Skeletal muscle tissue (tissue), 4 donors: ENCODE measurements around the gene STRBP. TPM values are rescaled to one million over a fixed set of nuclear protein-coding genes. Genes with fewer than 3 reads are reported as not detected.
A peak's percentile ranks its signal among the peaks of the same experiment; 100 is the strongest.
"Not testable (repeated sequence)": the region's sequence is repeated elsewhere in the genome, so short reads cannot be mapped to it uniquely, and the experiment has no call there.

Source experiments
- H3K27ac ChIP-seq: one replicate; pipeline ENCODE4 v1.7.0; 2013; ENCODE audit warnings: mild to moderate bottlenecking, low read depth, low read length, inconsistent platforms
- H3K27me3 ChIP-seq, 3 donors: one replicate each; pipeline ENCODE4 v1.7.0; 2013; ENCODE audit warnings: low read length in 3 of 3; ENCODE audit not compliant: control insufficient read depth in 3 of 3, insufficient read depth in 3 of 3
- H3K36me3 ChIP-seq, 3 donors: one replicate each; pipeline ENCODE4 v1.7.0; 2013; ENCODE audit warnings: low read length in 3 of 3; ENCODE audit not compliant: control insufficient read depth in 3 of 3, insufficient read depth in 3 of 3
- H3K4me1 ChIP-seq, 3 donors: one replicate each; pipeline ENCODE4 v1.7.0; 2013; ENCODE audit warnings: low read length in 3 of 3, mild to moderate bottlenecking in 3 of 3; ENCODE audit not compliant: control insufficient read depth in 3 of 3, insufficient read depth in 3 of 3
- H3K4me3 ChIP-seq, 3 donors: one replicate each; pipeline ENCODE4 v1.7.0; 2013; ENCODE audit warnings: low read length in 3 of 3
- H3K9ac ChIP-seq, 3 donors: one replicate each; pipeline ENCODE4 v1.7.0; 2013; ENCODE audit warnings: low read length in 3 of 3, mild to moderate bottlenecking in 3 of 3, moderate library complexity in 2 of 3, low read depth in 1 of 3
- H3K9me3 ChIP-seq, 3 donors: one replicate each; pipeline ENCODE4 v1.7.0; 2013; ENCODE audit warnings: low read length in 3 of 3; ENCODE audit not compliant: control insufficient read depth in 3 of 3
- total RNA-seq: library from RNA; depleted of rRNA; stranded (reverse); fragments of >200 nt; gene quantifications from one replicate; pipeline ENCODE4 v1.2.3, GENCODE V29; 2014
- donor health status: Osteomylitis.

STRBP gene
- total RNA-seq, 1 donor from 2014 or later, result 4.2 TPM

DNA sequence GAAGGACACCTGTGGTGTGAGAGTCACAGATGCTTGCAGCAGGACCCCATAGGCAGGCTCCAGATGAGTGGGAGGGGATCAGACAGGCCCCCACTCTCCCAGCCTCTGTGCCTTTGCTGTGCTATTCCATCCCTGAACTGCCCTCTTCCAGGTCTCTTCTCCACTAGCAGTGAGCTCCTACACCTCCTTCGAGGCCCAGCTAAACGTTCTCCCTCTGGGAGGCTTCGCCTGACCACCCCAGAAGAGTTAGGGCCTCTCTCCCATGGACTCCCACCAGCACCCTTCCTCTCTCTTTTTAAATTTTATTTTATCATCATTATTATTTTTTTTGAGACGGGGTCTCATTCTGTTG is 35.9 kb upstream of the STRBP start:
- H3K36me3 ChIP-seq, result no peaks in the 10 kb centered on the region
- no peak overlapping the region for H3K4me3 ChIP-seq
- peaks cover 3 to 27% (median 9%) of the 10 kb centered on the region in 3 donors for H3K4me1 ChIP-seq
- H3K27ac ChIP-seq, result no peak overlapping the region
- H3K27me3 ChIP-seq, result no peaks in the 10 kb centered on the region
- no peaks in the 10 kb centered on the region for H3K9me3 ChIP-seq
- no peak overlapping the region for H3K9ac ChIP-seq

DNA sequence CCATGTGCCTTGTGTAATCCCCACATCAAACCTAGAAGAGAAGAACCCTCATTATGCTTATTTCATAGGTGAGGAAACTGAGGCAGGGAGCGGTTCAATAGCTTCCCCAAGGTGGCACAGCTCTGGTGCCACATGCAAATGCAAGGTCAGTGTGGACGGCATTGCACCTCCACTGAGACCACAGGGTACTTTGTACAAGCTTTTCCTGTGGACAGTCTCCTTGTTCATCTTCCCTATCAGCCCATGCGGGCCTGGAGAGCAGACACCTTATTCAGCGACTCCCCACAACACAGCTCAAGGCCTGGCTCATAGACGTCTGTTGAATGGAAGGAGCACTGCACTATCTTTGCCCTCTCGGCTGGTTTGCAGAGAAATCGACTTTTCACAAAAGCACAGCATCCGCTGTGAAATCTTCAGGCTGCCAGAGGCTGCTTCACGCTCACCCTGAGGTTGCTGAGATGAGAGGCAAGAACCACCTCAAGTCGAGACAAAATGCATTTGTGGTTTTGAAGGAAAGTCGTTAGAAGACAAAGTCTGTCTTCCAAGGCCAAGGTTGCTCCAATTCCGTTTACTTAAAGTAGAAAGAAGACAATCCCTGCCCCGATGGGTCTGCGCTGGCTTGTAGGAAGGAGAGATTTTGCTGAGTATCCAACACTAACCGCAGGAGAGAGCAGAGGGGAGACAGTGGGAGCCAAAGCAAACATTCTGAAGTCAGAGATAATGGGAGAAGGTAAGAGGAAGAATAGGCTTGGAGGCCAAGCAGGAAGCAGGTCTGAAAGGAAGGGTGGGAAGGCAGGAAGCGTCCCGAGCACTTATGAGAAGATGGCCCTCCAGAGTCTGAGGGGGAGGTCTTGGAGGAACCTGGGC is 34.2 kb upstream of the STRBP start:
- H3K27me3 ChIP-seq, result no peaks in the 10 kb centered on the region
- no peak overlapping the region for H3K9ac ChIP-seq
- H3K27ac ChIP-seq, result no peak overlapping the region
- H3K4me1 ChIP-seq, result peaks cover 3 to 27% (median 9%) of the 10 kb centered on the region in 3 donors
- H3K9me3 ChIP-seq, result no peaks in the 10 kb centered on the region
- no peaks in the 10 kb centered on the region for H3K36me3 ChIP-seq
- H3K4me3 ChIP-seq, result no peak overlapping the region

- not testable (repeated sequence) for H3K9ac ChIP-seq, H3K27ac ChIP-seq, H3K9me3 ChIP-seq, H3K36me3 ChIP-seq, H3K4me3 ChIP-seq, H3K27me3 ChIP-seq
- peaks cover 3 to 27% (median 8%) of the 10 kb centered on the region in 3 donors for H3K4me1 ChIP-seq
Observed at GRCh38 chr9:123301936-123302335, 33.5 kb upstream of the STRBP start.

- H3K9me3 ChIP-seq, result no peaks in the 10 kb centered on the region
- no peak overlapping the region for H3K4me3 ChIP-seq
- no peak overlapping the region for H3K9ac ChIP-seq
- H3K36me3 ChIP-seq, result no peaks in the 10 kb centered on the region
- no peaks in the 10 kb centered on the region for H3K27me3 ChIP-seq
- H3K4me1 ChIP-seq, result peaks cover 3 to 14% (median 7%) of the 10 kb centered on the region in 3 donors
- H3K27ac ChIP-seq, result no peak overlapping the region
Observed at GRCh38 chr9:123300554-123300953, 32.2 kb upstream of the STRBP start.

- H3K27me3 ChIP-seq, result no peaks in the 10 kb centered on the region
- H3K9ac ChIP-seq, result no peak overlapping the region
- H3K4me3 ChIP-seq, result peak overlapping the region in 1 of 3 donors; percentile 35
- H3K36me3 ChIP-seq, result no peaks in the 10 kb centered on the region
- H3K27ac ChIP-seq, result no peak overlapping the region
- no peaks in the 10 kb centered on the region for H3K9me3 ChIP-seq
- peaks cover 3 to 14% (median 7%) of the 10 kb centered on the region in 3 donors for H3K4me1 ChIP-seq
Observed at GRCh38 chr9:123299558-123300126, 31.3 kb upstream of the STRBP start.

- Histone ChIP-seq H3K9ac (no peak overlapping the region), H3K4me3 (no peak overlapping the region), H3K36me3 (no peaks in the 10 kb centered on the region), H3K27me3 (peaks cover 0 to 3% (median 0%) of the 10 kb centered on the region in 3 donors), H3K27ac (no peak overlapping the region), H3K4me1 (peaks cover 3 to 14% (median 7%) of the 10 kb centered on the region in 3 donors), H3K9me3 (no peaks in the 10 kb centered on the region)
Observed at GRCh38 chr9:123296174-123296573, 27.8 kb upstream of the STRBP start.

DNA sequence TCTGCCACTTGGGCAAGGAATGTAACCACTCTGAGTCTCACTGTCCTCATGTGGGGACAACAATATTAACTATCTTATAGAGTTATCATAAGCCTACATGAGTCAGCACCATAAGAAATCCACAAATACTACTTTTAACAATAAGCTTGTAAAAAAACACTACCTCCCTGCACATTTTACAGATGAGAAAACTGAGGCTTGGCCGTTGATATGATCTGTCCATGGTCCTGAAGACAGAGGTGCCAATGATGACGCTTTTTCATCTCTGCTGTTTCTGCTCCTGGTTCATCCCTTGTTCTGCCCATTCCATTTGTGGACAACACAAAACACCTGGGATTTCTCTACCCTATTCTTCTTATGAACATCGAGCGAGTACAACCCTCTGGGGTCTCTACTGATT is 23.4 kb upstream of the STRBP start:
- peaks cover 0 to 3% (median 0%) of the 10 kb centered on the region in 3 donors for H3K27me3 ChIP-seq
- H3K9me3 ChIP-seq, result no peaks in the 10 kb centered on the region
- no peaks in the 10 kb centered on the region for H3K36me3 ChIP-seq
- no peak overlapping the region for H3K27ac ChIP-seq
- no peaks in the 10 kb centered on the region for H3K4me1 ChIP-seq
- H3K4me3 ChIP-seq, result no peak overlapping the region
- no peak overlapping the region for H3K9ac ChIP-seq

- Histone ChIP-seq H3K9ac (no peak overlapping the region), H3K36me3 (no peaks in the 10 kb centered on the region), H3K9me3 (no peaks in the 10 kb centered on the region), H3K27me3 (peaks cover 0 to 3% (median 0%) of the 10 kb centered on the region in 3 donors), H3K4me1 (no peaks in the 10 kb centered on the region), H3K4me3 (no peak overlapping the region), H3K27ac (no peak overlapping the region)
Observed at GRCh38 chr9:123290764-123291163, 22.4 kb upstream of the STRBP start.

- Histone ChIP-seq H3K9ac (no peak overlapping the region), H3K27me3 (peaks cover 0 to 8% (median 4%) of the 10 kb centered on the region in 3 donors), H3K4me3 (no peak overlapping the region), H3K9me3 (no peaks in the 10 kb centered on the region), H3K27ac (no peak overlapping the region), H3K36me3 (no peaks in the 10 kb centered on the region), H3K4me1 (no peaks in the 10 kb centered on the region)
Observed at GRCh38 chr9:123287639-123288038, 19.3 kb upstream of the STRBP start.

DNA sequence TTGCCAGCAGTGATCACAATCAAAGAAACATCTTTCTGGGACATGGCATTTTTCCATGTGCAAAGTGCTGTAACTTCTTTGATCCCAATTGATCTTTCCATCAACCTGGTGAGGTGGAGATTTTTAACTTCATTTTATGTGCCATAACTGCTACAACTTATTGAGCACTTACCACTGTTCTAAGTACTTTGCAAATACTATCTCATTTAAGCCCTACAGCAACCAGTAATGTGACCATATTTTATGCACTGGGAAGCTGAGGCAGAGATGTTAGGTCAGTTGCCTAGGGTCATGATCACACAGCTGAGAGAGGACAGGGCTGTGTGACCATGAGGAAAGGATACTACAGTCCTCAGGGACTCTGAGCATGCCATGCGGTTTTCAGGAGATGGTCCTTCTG is 17.9 kb upstream of the STRBP start:
- peaks cover 0 to 9% (median 6%) of the 10 kb centered on the region in 3 donors for H3K27me3 ChIP-seq
- no peak overlapping the region for H3K9ac ChIP-seq
- no peak overlapping the region for H3K4me3 ChIP-seq
- no peaks in the 10 kb centered on the region for H3K9me3 ChIP-seq
- no peak overlapping the region for H3K27ac ChIP-seq
- no peaks in the 10 kb centered on the region for H3K4me1 ChIP-seq
- no peaks in the 10 kb centered on the region for H3K36me3 ChIP-seq
